VCaP (cell line): ENCODE data around the gene SPECC1L.

ENCODE experiments used
- H3K27ac ChIP-seq: fragments of 450-650 bp; 2 replicates; pipeline ENCODE4 v1.5.1; 2017
- CTCF ChIP-seq: fragments of 450-650 bp; conservative IDR thresholded peaks from 2 replicates; pipeline ENCODE4 v1.5.1; 2017; ENCODE audit warnings: mild to moderate bottlenecking, moderate library complexity

SPECC1L gene

DNA sequence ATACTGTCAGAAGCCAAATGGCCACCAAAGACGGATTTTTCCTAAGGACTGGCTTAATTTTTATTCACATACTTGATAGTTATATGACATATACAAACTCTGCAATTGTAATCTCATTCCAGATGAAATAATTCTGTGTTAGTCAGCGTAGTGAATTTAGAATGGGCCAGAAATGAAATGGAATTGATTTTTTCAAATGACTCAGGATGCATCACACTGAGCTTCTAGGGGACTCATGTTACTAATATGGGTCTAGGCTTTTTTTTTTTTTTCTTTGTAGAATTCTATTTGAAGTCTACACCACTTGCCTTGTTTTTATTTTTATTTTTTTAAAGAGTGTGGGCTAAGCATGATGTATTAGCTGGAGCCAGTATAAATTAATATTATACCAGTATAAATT lies 62.7 kb downstream of the SPECC1L start:
- no peak overlapping the region for H3K27ac ChIP-seq
- no peak for TF ChIP-seq CTCF

- no peak for TF ChIP-seq CTCF
These were observed 64.9 kb downstream of the SPECC1L start for GRCh38 chr22:24335496-24335895.

DNA sequence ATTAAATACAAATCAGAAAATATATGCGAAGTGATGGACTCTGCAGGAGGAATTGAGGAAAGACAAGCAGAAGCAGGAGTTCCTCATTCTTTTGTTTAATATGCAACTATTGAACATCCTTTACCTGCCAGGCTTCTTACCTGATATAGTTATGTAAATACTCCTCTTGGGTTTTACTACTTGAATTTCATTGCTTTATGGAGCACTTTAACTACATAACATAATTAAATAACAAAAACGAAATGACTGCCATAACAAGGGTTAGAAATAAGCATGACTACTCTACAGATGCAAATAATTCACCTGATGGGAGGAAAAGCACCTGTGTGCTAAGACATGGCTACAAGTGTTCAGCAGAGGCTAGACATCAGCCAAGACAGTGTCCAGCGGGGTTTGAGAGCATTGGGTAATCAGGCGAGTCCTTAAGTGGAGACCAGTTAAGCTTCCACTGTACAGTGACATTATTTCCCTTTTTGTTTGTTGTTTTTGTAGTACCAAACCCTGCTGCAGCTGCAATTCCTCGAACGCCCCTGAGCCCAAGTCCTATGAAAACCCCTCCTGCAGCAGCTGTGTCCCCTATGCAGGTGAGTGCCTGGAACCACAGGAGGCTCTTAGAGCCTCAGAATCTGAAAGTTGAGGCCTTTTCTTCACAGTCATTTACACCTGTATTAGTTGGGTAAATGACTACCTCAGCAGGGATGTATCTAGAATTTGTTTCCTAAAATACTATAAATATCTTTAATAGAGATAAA lies 67.4 kb downstream of the SPECC1L start:
- TF ChIP-seq CTCF: no peak
- H3K27ac ChIP-seq: peak overlapping the region; percentile 56

More at GRCh38 chr22:24335496-24335895, 64.9 kb downstream of the SPECC1L start:
- H3K27ac ChIP-seq: no peak overlapping the region

DNA sequence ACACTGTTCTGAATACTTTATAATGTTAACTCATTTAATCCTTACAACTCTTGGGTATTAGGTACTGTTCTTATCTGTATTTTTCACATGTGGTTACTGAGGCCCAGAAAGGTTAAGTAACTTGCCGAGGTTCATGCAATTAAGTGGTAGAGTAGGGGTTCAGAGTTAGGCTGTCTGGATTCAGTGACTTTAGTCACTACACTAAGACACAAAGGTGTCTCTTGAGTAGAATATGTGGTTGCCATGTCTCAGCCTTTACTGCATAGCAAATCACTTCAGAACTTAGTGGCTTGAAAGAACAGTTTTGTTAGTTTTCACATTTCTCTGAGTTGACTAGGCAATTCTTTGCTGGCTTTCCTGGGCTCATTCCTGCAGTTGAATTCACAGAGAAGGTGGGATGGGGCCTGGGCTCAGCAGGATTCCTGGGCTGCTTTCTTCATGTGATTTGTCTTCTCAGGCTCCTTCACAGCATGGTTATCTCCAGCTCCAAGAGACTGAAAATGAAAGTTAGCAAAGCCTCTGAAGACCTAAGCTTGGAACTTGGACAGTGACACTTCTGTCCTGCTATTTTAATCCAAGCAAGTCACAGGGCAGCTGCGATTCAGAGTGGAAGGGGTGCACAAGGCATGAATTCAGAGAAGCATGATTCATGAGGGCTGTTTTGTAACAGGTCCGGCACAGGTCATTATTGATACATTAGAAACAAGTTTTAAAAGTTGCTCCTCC lies 68.3 kb downstream of the SPECC1L start:
- peak overlapping the region; percentile 56 for H3K27ac ChIP-seq

GRCh38 chr22:24339452-24339747 lies 68.8 kb downstream of the SPECC1L start:
- H3K27ac ChIP-seq: peak overlapping the region; percentile 56; the same call in 1 of the 2 replicates
- TF ChIP-seq CTCF: no peak

More for the DNA sequence above, 68.3 kb downstream of the SPECC1L start:
- TF ChIP-seq CTCF: no peak

DNA sequence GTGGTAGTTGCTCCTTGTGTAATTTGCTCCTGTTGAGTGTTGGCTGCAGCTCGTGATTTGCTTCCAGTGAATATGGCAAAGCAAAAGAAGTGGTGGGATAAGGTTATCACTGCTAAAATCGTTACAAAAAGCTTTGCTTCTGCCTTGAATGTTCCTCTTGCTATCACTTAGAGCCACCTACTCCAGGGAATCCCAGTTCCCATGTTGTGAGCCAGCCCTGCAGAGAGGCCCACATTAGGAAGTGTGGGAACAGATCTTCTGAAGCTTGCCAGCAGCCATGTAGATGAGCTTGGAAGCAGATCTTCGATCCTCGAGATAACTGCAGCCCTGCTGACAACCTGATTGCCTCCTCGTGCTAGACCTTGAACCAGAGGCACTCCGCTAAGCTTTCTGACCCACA lies 71.0 kb downstream of the SPECC1L start:
- TF ChIP-seq CTCF: no peak
- H3K27ac ChIP-seq: no peak overlapping the region

DNA sequence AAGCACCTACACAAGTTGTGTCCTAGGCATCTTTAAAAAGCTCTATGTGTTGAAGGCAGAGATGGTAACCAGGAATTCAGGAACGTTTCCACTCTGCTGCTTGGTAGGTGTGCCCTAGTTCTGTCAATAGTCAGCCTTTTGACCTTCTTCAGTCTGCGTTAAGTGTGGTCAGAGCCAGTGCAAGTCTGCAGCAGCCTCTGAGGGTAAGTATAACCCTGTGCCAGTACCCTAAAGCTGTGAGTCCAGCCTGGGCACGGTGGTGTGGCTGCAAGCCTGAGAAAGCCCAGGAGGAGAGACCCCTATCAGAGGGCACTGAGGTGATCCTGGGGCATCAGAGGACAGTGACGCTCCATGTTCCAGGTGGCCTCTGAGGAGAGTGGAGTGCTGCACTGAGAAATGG lies 80.0 kb downstream of the SPECC1L start:
- H3K27ac ChIP-seq: no peak overlapping the region
- no peak for TF ChIP-seq CTCF
